Neural progenitor cell (in vitro differentiated cells): Measurements from ENCODE around the gene EIPR1. TPM values are rescaled to one million over a fixed set of nuclear protein-coding genes. Genes with fewer than 3 reads are reported as not detected.

ENCODE experiments used
- DNase-seq: peaks from one replicate; pipeline ENCODE4 v3.0.0-alpha.2; 2016; ENCODE audit warnings: low spot score
- H2AFZ ChIP-seq: fragments of 200-600 bp; sonication (generic); replicated peaks from 2 replicates; pipeline ENCODE4 v1.6.1; 2016; ENCODE audit warnings: antibody characterized with exemption
- H3F3A ChIP-seq: fragments of 200-600 bp; sonication (generic); 2 replicates; pipeline ENCODE4 v1.6.1; 2016; ENCODE audit warnings: antibody characterized with exemption, low read depth
- H3K27ac ChIP-seq: fragments of 200-600 bp; sonication (generic); 2 replicates; pipeline ENCODE4 v1.5.1; 2016; ENCODE audit warnings: mild to moderate bottlenecking
- H3K27me3 ChIP-seq: fragments of 200-600 bp; sonication (generic); 2 replicates; pipeline ENCODE4 v1.6.1; 2016; ENCODE audit warnings: mild to moderate bottlenecking, moderate library complexity
- H3K36me3 ChIP-seq: fragments of 200-600 bp; sonication (generic); 2 replicates; pipeline ENCODE4 v1.5.1; 2016
- H3K4me1 ChIP-seq: fragments of 200-600 bp; sonication (generic); 2 replicates; pipeline ENCODE4 v1.6.1; 2016; ENCODE audit warnings: mixed run types
- H3K4me2 ChIP-seq: fragments of 200-600 bp; sonication (generic); 2 replicates; pipeline ENCODE4 v1.6.1; 2016
- H3K4me3 ChIP-seq: fragments of 200-600 bp; sonication (generic); 2 replicates; pipeline ENCODE4 v1.5.1; 2016
- H3K79me2 ChIP-seq: fragments of 200-600 bp; sonication (generic); 2 replicates; pipeline ENCODE4 v1.6.1; 2016; ENCODE audit warnings: low read depth
- H3K9ac ChIP-seq: fragments of 200-600 bp; sonication (generic); 2 replicates; pipeline ENCODE4 v1.6.1; 2016
- H3K9me3 ChIP-seq: fragments of 200-600 bp; sonication (generic); 2 replicates; pipeline ENCODE4 v1.5.1; 2016; ENCODE audit warnings: low read depth
- H4K20me1 ChIP-seq: fragments of 200-600 bp; sonication (generic); 2 replicates; pipeline ENCODE4 v1.6.1; 2016; ENCODE audit warnings: low read depth
- H3K27ac Mint-ChIP-seq: 3 replicates; pipeline ENCODE4 v1.8.0; 2021; ENCODE audit warnings: mixed read lengths
- H3K27me3 Mint-ChIP-seq: 2 replicates; pipeline ENCODE4 v1.8.0; 2022; ENCODE audit warnings: low read depth, mild to moderate bottlenecking, inconsistent platforms, moderate library complexity, mixed read lengths; ENCODE audit not compliant: insufficient read depth
- H3K36me3 Mint-ChIP-seq: 3 replicates; pipeline ENCODE4 v1.8.0; 2021; ENCODE audit warnings: mixed read lengths
- H3K4me1 Mint-ChIP-seq: 3 replicates; pipeline ENCODE4 v1.8.0; 2021; ENCODE audit warnings: mixed read lengths
- H3K4me3 Mint-ChIP-seq: 3 replicates; pipeline ENCODE4 v1.8.0; 2021; ENCODE audit warnings: mild to moderate bottlenecking, moderate library complexity, mixed read lengths
- H3K9me3 Mint-ChIP-seq: 3 replicates; pipeline ENCODE4 v1.8.0; 2020; ENCODE audit warnings: mixed read lengths
- CTCF ChIP-seq: fragments of 200-600 bp; sonication (generic); IDR thresholded peaks from 2 replicates; pipeline ENCODE4 v1.5.1; 2017; ENCODE audit warnings: antibody characterized with exemption, mild to moderate bottlenecking
- EZH2 ChIP-seq: fragments of 200-600 bp; sonication (generic); IDR thresholded peaks from 2 replicates; pipeline ENCODE4 v1.6.1; 2017; ENCODE audit warnings: antibody characterized with exemption, mild to moderate bottlenecking, moderate library complexity
- EZH2phosphoT487 ChIP-seq: fragments of 200-600 bp; sonication (generic); IDR thresholded peaks from 2 replicates; pipeline ENCODE4 v1.6.1; 2017; ENCODE audit warnings: antibody characterized with exemption
- total RNA-seq: library from RNA; depleted of rRNA; stranded (reverse); fragments of >200 nt; gene quantifications from 2 replicates; pipeline ENCODE4 v1.2.3, GENCODE V29; 2015; ENCODE audit warnings: low replicate concordance

The EIPR1 gene
- total RNA-seq, 1 donor from 2014 or later: 57.1 TPM

- H3F3A ChIP-seq: peaks cover 9% of the 10 kb centered on the region
- no peak overlapping the region for H3K27ac ChIP-seq
- no peak overlapping the region for H2AFZ ChIP-seq
- peaks cover 16% of the 10 kb centered on the region for H3K27me3 Mint-ChIP-seq
- peaks cover 14% of the 10 kb centered on the region for H3K4me1 ChIP-seq
- H3K9me3 ChIP-seq: no peaks in the 10 kb centered on the region
- H4K20me1 ChIP-seq: peaks cover 96% of the 10 kb centered on the region
- peaks cover 44% of the 10 kb centered on the region for H3K4me1 Mint-ChIP-seq
- no peaks in the 10 kb centered on the region for H3K36me3 ChIP-seq
- peaks cover 98% of the 10 kb centered on the region for H3K27me3 ChIP-seq
- no peak for DNase-seq
- H3K9me3 Mint-ChIP-seq: no peaks in the 10 kb centered on the region
- peaks cover 12% of the 10 kb centered on the region for H3K79me2 ChIP-seq
- no peak overlapping the region for H3K4me3 Mint-ChIP-seq
- H3K36me3 Mint-ChIP-seq: peaks cover 11% of the 10 kb centered on the region
- peak overlapping the region; percentile 67 for H3K27ac Mint-ChIP-seq
- no peak overlapping the region for H3K4me3 ChIP-seq
- H3K9ac ChIP-seq: no peak overlapping the region
- TF ChIP-seq CTCF (no peak), EZH2phosphoT487 (no peak), EZH2 (no peak)
- no peak overlapping the region for H3K4me2 ChIP-seq
These were observed 113.4 kb downstream of the EIPR1 start for GRCh38 chr2:3264010-3264744.

GRCh38 chr2:3263487-3263886 is 114.1 kb downstream of the EIPR1 start:
- no peak overlapping the region for H3K9ac ChIP-seq
- peaks cover 9% of the 10 kb centered on the region for H3F3A ChIP-seq
- Mint-ChIP-seq H3K4me1 (peaks cover 45% of the 10 kb centered on the region), H3K9me3 (no peaks in the 10 kb centered on the region), H3K27ac (peak overlapping the region; percentile 53), H3K36me3 (peaks cover 11% of the 10 kb centered on the region), H3K27me3 (peaks cover 16% of the 10 kb centered on the region), H3K4me3 (no peak overlapping the region)
- H3K27ac ChIP-seq: no peak overlapping the region
- no peak for DNase-seq
- H3K4me1 ChIP-seq: peaks cover 14% of the 10 kb centered on the region
- no peak overlapping the region for H2AFZ ChIP-seq
- TF ChIP-seq EZH2phosphoT487 (no peak), CTCF (no peak), EZH2 (no peak)
- no peaks in the 10 kb centered on the region for H3K9me3 ChIP-seq
- H4K20me1 ChIP-seq: peaks cover 97% of the 10 kb centered on the region
- no peaks in the 10 kb centered on the region for H3K36me3 ChIP-seq
- peaks cover 12% of the 10 kb centered on the region for H3K79me2 ChIP-seq
- H3K4me2 ChIP-seq: no peak overlapping the region
- H3K27me3 ChIP-seq: peaks cover 98% of the 10 kb centered on the region
- H3K4me3 ChIP-seq: no peak overlapping the region

- Mint-ChIP-seq H3K27me3 (peaks cover 16% of the 10 kb centered on the region), H3K4me1 (peaks cover 51% of the 10 kb centered on the region), H3K36me3 (peaks cover 11% of the 10 kb centered on the region), H3K9me3 (no peaks in the 10 kb centered on the region), H3K4me3 (no peak overlapping the region), H3K27ac (peak overlapping the region; percentile 53)
- Histone ChIP-seq H4K20me1 (peaks cover 96% of the 10 kb centered on the region), H3K9ac (no peak overlapping the region), H3K4me3 (no peak overlapping the region), H3F3A (peaks cover 9% of the 10 kb centered on the region), H3K4me1 (peaks cover 14% of the 10 kb centered on the region), H3K36me3 (no peaks in the 10 kb centered on the region), H3K27me3 (peaks cover 96% of the 10 kb centered on the region), H3K27ac (no peak overlapping the region), H3K79me2 (peaks cover 12% of the 10 kb centered on the region), H2AFZ (no peak overlapping the region), H3K4me2 (no peak overlapping the region), H3K9me3 (no peaks in the 10 kb centered on the region)
- no peak for DNase-seq
- TF ChIP-seq EZH2: no peak
- no peak for TF ChIP-seq EZH2phosphoT487
- TF ChIP-seq CTCF: no peak
These were observed 114.9 kb downstream of the EIPR1 start for GRCh38 chr2:3262437-3263388.
